K562 (cell line): Measurements from ENCODE around the gene DIP2C. TPM values are rescaled to one million over a fixed set of nuclear protein-coding genes. Genes with fewer than 3 reads are reported as not detected.

ENCODE experiments used
- ATAC-seq: fragments of 200-7000 bp; cut with Tn5 transposase; 3 replicates; pipeline ENCODE4 v1.9.1; 2020; ENCODE audit warnings: moderate library complexity
- BruUV-seq: library from RNA; stranded (reverse); fragments of 400-500 nt; replicated peaks from 2 replicates; lab custom pipeline; 2021; lab: Mats Ljungman, UMichigan
- CTCF ChIA-PET: fragments of 300-600 bp; formaldehyde crosslinking; extraction: SDS; loops from one replicate; lab custom pipeline; 2021; ENCODE audit warnings: low intra/inter-chr PET ratio; lab: Yijun Ruan, JAX
- POLR2A ChIA-PET: fragments of 300-600, 350-650 bp; sonication (Branson Sonifier 250); formaldehyde crosslinking; extraction: SDS; loops from one replicate; lab custom pipeline; 2021; ENCODE audit warnings: antibody characterized with exemption, inconsistent platforms; lab: Yijun Ruan, JAX
- DNase-seq, 4 experiments: peaks; one replicate each; pipeline versions ENCODE4 v3.0.0 to v3.0.0-alpha.2; 2011 to 2018; ENCODE audit warnings: low spot score in 3 of 4, mixed read lengths in 3 of 4; ENCODE audit errors: extremely low read depth in 1 of 4
- FAIRE-seq: peaks from 2 replicates; lab custom pipeline; 2011; peaks lifted over from hg19 to GRCh38; lab: Jason Lieb, UNC
- H2AFZ ChIP-seq: 2 replicates; pipeline ENCODE4 v1.6.0; 2011; ENCODE audit warnings: low read depth, low read length, control low read depth, inconsistent platforms
- H3K27ac ChIP-seq: fragments of 200-600 bp; 3 replicates; pipeline ENCODE4 v1.8.0; 2011; ENCODE audit warnings: low read depth, mild to moderate bottlenecking, control low read depth, inconsistent platforms, low read length, moderate library complexity, mixed read lengths; ENCODE audit errors: extremely low read depth
- H3K27me3 ChIP-seq, 2 experiments: fragments of 300-600 bp in 1 of 2; 2 replicates in 1 of 2; 3 replicates in 1 of 2; pipeline versions ENCODE4 v1.6.0 to v1.8.0; 2011; ENCODE audit warnings: inconsistent platforms in 2 of 2, low read length in 2 of 2, mild to moderate bottlenecking in 1 of 2, mixed read lengths in 1 of 2, moderate library complexity in 1 of 2; ENCODE audit not compliant: control insufficient read depth in 2 of 2, insufficient read depth in 2 of 2
- H3K36me3 ChIP-seq: fragments of 300-600 bp; 3 replicates; pipeline ENCODE4 v1.8.0; 2011; ENCODE audit warnings: mild to moderate bottlenecking, low read length, inconsistent platforms; ENCODE audit not compliant: control insufficient read depth, insufficient read depth
- H3K4me1 ChIP-seq, 2 experiments: fragments of 200-600 bp in 1 of 2; replicated peaks in 1 of 2; 2 replicates in 1 of 2; 3 replicates in 1 of 2; pipeline versions ENCODE4 v1.5.1 to v1.8.0; 2011; ENCODE audit warnings: inconsistent platforms in 2 of 2, low read length in 2 of 2, mild to moderate bottlenecking in 1 of 2, mixed read lengths in 1 of 2, moderate library complexity in 1 of 2; ENCODE audit not compliant: control insufficient read depth in 2 of 2, insufficient read depth in 2 of 2
- H3K4me2 ChIP-seq: 2 replicates; pipeline ENCODE4 v1.6.1; 2011; ENCODE audit warnings: low read length, control low read depth, inconsistent platforms, mixed read lengths; ENCODE audit not compliant: insufficient read depth
- H3K4me3 ChIP-seq: fragments of 200-600 bp; sonication (generic), shearing (Covaris generic); 2 replicates; pipeline ENCODE4 v1.5.1; 2016; ENCODE audit warnings: control low read depth, inconsistent platforms
- H3K79me2 ChIP-seq: fragments of 200-600 bp; 3 replicates; pipeline ENCODE4 v1.8.0; 2011; ENCODE audit warnings: low read length, inconsistent platforms; ENCODE audit not compliant: control insufficient read depth, insufficient read depth
- H3K9ac ChIP-seq, 2 experiments: 2 replicates each; pipeline versions ENCODE4 v1.6.0 to v1.6.1; 2011; ENCODE audit warnings: low read depth in 2 of 2, low read length in 2 of 2, control low read depth in 1 of 2, inconsistent platforms in 1 of 2, mild to moderate bottlenecking in 1 of 2, mixed read lengths in 1 of 2; ENCODE audit not compliant: insufficient read depth in 1 of 2
- H3K9me1 ChIP-seq: one replicate; pipeline ENCODE4 v1.6.0; 2011; ENCODE audit warnings: inconsistent platforms, mild to moderate bottlenecking, low read length, moderate library complexity; ENCODE audit not compliant: control insufficient read depth, insufficient read depth
- H3K9me3 ChIP-seq: replicated peaks from 2 replicates; pipeline ENCODE4 v1.5.1; 2011; ENCODE audit warnings: low read depth, low read length, inconsistent platforms; ENCODE audit not compliant: control insufficient read depth, insufficient read depth
- H4K20me1 ChIP-seq: replicated peaks from 2 replicates; pipeline ENCODE4 v1.6.1; 2011; ENCODE audit warnings: low read length, inconsistent platforms, mixed read lengths; ENCODE audit not compliant: control insufficient read depth, insufficient read depth
- E2F8 ChIP-seq: fragments of 450-650 bp; IDR thresholded peaks from 2 replicates; pipeline ENCODE4 v1.7.1; 2018; ENCODE audit warnings: mild to moderate bottlenecking, low read depth; ENCODE audit not compliant: partially characterized antibody
- ELK1 ChIP-seq: sonication (generic); formaldehyde crosslinking; IDR thresholded peaks from 2 replicates; pipeline ENCODE4 v1.8.1; 2022; ENCODE audit warnings: missing genetic modification reagents
- WGBS: fragments of 100-300 bp; shearing (Covaris generic); methylation state at CpG from one replicate; pipeline ENCODE4 v1.1.6; 2016; ENCODE audit warnings: low coverage, mixed read lengths; ENCODE audit not compliant: insufficient coverage; ENCODE audit errors: missing lambda C conversion rate; 5-methylcytosine and 5-hydroxymethylcytosine counted together
- in situ Hi-C: fragments of 300-500 bp; cut with MboI; formaldehyde crosslinking; loops from 4 replicates; pipeline ENCODE4 v1.15.0; 2018; ENCODE audit warnings: inconsistent platforms, mixed read lengths
- intact Hi-C: fragments of 100-400 bp; cut with micrococcal nuclease; formaldehyde crosslinking; loops from 2 replicates; pipeline ENCODE4 v1.14.2; 2022
- polyA plus RNA-seq, 8 experiments: library from polyadenylated mRNA; depleted of rRNA in 4 of 8; stranded (reverse) in 5 of 8; unstranded in 3 of 8; fragments of >200 nt; fragmentation: Nextera tagmentation in 2 of 8; fragmentation: Illumina TruSeq in 1 of 8; extraction: Ambion mirVana in 2 of 8; extraction: Trizol in 1 of 8; gene quantifications; 2 replicates each; pipeline versions ENCODE4 v1.2.1 to v1.2.3, GENCODE V29; 2011 to 2014; ENCODE audit warnings: inconsistent platforms in 1 of 8, missing spikeins in 1 of 8
- total RNA-seq, 7 experiments: library from RNA; depleted of rRNA in 6 of 7; stranded (reverse); fragments of >200 nt in 6 of 7; fragmentation: Illumina TruSeq in 2 of 7; extraction: Trizol in 2 of 7; gene quantifications; 2 replicates each; pipeline versions ENCODE4 v1.2.1 to v1.2.3, GENCODE V29; 2011 to 2021; ENCODE audit warnings: low replicate concordance in 1 of 7

The DIP2C gene
- total and polyA plus RNA-seq, 9 of the 15 experiments (the other 6 are each of a cell fraction or from before 2014, with no cell fraction given) = 0.01 TPM; not detected in 8

GRCh38 chr10:279232-279631 is 410.2 kb downstream of the DIP2C start:
- no peaks in the 10 kb centered on the region for H3K36me3 ChIP-seq
- DNase-seq (no peak), FAIRE-seq (no peak), ATAC-seq (no peak)
- H3K4me1 ChIP-seq = peaks cover 0 to 3% of the 10 kb centered on the region in 2 experiments; a peak in 1 of 5 replicates
- H3K9me1 ChIP-seq = peaks cover 2% of the 10 kb centered on the region
- no peaks in the 10 kb centered on the region for H3K9me3 ChIP-seq
- no peak overlapping the region for H3K4me2 ChIP-seq
- peaks cover 75 to 82% of the 10 kb centered on the region in 2 experiments for H3K27me3 ChIP-seq
- in situ Hi-C loops (no loop called here), intact Hi-C loops (no loop called here)
- WGBS = 1% methylated on average over 9 of the region's 9 CpGs
- H3K27ac ChIP-seq = no peak overlapping the region
- ChIA-PET CTCF (no interaction called here), POLR2A (no interaction called here)
- H3K79me2 ChIP-seq = no peaks in the 10 kb centered on the region
- no peak overlapping the region for H3K9ac ChIP-seq
- H4K20me1 ChIP-seq = peaks cover 8% of the 10 kb centered on the region; the same call in 1 of the 2 replicates
- no peak overlapping the region for H2AFZ ChIP-seq
- no TSS peak for BruUV-seq
- H3K4me3 ChIP-seq = no peak overlapping the region
- no peak for TF ChIP-seq ELK1
- TF ChIP-seq E2F8 = no peak
